ENCODE data around the gene NDRG4. TPM values are rescaled to one million over a fixed set of nuclear protein-coding genes. Genes with fewer than 3 reads are reported as not detected.
A peak's percentile ranks its signal among the peaks of the same experiment; 100 is the strongest.

NDRG4 gene
- total and polyA plus RNA-seq, 2 of the 13 experiments (the other 11 are each of a cell fraction or from before 2014, with no cell fraction given): 1.7 to 2.7 TPM

GRCh38 chr16:58543685-58544084 lies 43.7 kb downstream of the NDRG4 start:
- intact Hi-C loops (cut with micrococcal nuclease; ENCODE audit: unreplicated experiment): no loop called here
- H3K36me3 ChIP-seq (replicated peaks in 1 of 2; ENCODE audit: control insufficient read depth in 1 of 2, insufficient read depth in 2 of 2, low read length in 2 of 2): peaks cover 41 to 96% of the 10 kb centered on the region in 2 experiments

GRCh38 chr16:58548378-58548777 lies 48.4 kb downstream of the NDRG4 start:
- 92% methylated on average over 2 of the region's 2 CpGs for WGBS (ENCODE audit: low lambda C conversion rate)
- DNase-seq (ENCODE audit: low spot score) (no peak), ATAC-seq (no peak), FAIRE-seq (no peak)
- Histone ChIP-seq H3K4me3 (replicated peaks in 1 of 3; ENCODE audit: insufficient read depth in 1 of 3, low read depth in 2 of 3, low read length in 3 of 3) (no peak overlapping the region), H3K79me2 (ENCODE audit: insufficient read depth, low read length) (no peaks in the 10 kb centered on the region), H3K4me2 (ENCODE audit: low read depth, low read length) (no peak overlapping the region), H4K20me1 (ENCODE audit: insufficient read depth, low read length) (0 out of 2 replicates have a peak, but pooled peaks cover 3% of the 10 kb centered on the region), H3K4me1 (ENCODE audit: insufficient read depth, low read length) (no peaks in the 10 kb centered on the region), H3K9ac (ENCODE audit: insufficient read depth, low read depth, low read length) (no peak overlapping the region), H2AFZ (ENCODE audit: low read length) (no peak overlapping the region), H3K27ac (ENCODE audit: extremely low read length, insufficient read depth, low read length) (no peak overlapping the region), H3K9me3 (ENCODE audit: low read length) (no peaks in the 10 kb centered on the region), H3K27me3 (ENCODE audit: control insufficient read depth in 1 of 2, insufficient read depth in 2 of 2, low read length in 2 of 2) (no peaks in the 10 kb centered on the region), H3K36me3 (replicated peaks in 1 of 2; ENCODE audit: control insufficient read depth in 1 of 2, insufficient read depth in 2 of 2, low read length in 2 of 2) (peaks cover 35 to 97% of the 10 kb centered on the region in 2 experiments)
- ChIA-PET CTCF (ENCODE audit: low intra/inter-chr PET ratio, low total read pairs) (no interaction called here), POLR2A (interaction anchor here (0.8 kb wide), 1 partner anchor 9 kb away, joined by 4 read pairs; no protein-coding TSS in a partner anchor)
- in situ Hi-C loops (cut with HindIII; ENCODE audit: extremely low pct_ligation_motif_present, low pct_unique_long_range_greater_than_20kb): no loop called here
- TF ChIP-seq ATM (IDR thresholded peaks at IDR 0.05; ENCODE audit: borderline replicate concordance): no peak
- no peak for TF ChIP-seq HDAC6 (IDR thresholded peaks at IDR 0.05; ENCODE audit: low read depth, low read length)
- no peak for TF ChIP-seq ZNF296 (CRISPR knock-in tag; conservative IDR thresholded peaks at IDR 0.05)
- no peak for TF ChIP-seq ZNF605 (CRISPR knock-in tag; IDR thresholded peaks at IDR 0.05)
- no peak for TF ChIP-seq DZIP1 (CRISPR knock-in tag; IDR thresholded peaks at IDR 0.05)
- TF ChIP-seq SETDB1 (CRISPR knock-in tag; IDR thresholded peaks at IDR 0.05; ENCODE audit: borderline replicate concordance): no peak
- TF ChIP-seq EZH2 (conservative IDR thresholded peaks at IDR 0.05; ENCODE audit: low read depth, low read length): no peak
- no peak for TF ChIP-seq ZNF768 (CRISPR knock-in tag; IDR thresholded peaks at IDR 0.05)
- TF ChIP-seq, protein P1, sequence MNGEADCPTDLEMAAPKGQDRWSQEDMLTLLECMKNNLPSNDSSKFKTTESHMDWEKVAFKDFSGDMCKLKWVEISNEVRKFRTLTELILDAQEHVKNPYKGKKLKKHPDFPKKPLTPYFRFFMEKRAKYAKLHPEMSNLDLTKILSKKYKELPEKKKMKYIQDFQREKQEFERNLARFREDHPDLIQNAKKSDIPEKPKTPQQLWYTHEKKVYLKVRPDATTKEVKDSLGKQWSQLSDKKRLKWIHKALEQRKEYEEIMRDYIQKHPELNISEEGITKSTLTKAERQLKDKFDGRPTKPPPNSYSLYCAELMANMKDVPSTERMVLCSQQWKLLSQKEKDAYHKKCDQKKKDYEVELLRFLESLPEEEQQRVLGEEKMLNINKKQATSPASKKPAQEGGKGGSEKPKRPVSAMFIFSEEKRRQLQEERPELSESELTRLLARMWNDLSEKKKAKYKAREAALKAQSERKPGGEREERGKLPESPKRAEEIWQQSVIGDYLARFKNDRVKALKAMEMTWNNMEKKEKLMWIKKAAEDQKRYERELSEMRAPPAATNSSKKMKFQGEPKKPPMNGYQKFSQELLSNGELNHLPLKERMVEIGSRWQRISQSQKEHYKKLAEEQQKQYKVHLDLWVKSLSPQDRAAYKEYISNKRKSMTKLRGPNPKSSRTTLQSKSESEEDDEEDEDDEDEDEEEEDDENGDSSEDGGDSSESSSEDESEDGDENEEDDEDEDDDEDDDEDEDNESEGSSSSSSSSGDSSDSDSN (CRISPR knock-in tag; IDR thresholded peaks at IDR 0.05): no peak
- TF ChIP-seq NR2F1 (CRISPR knock-in tag; IDR thresholded peaks at IDR 0.05): no peak
- no peak for TF ChIP-seq ZMYM4 (CRISPR knock-in tag; IDR thresholded peaks at IDR 0.05)
- intact Hi-C loops (cut with micrococcal nuclease; ENCODE audit: unreplicated experiment): loop anchor here (5.0 kb wide), 1 partner anchor 34 kb away; no protein-coding TSS in a partner anchor
- no TSS peak for BruUV-seq (replicated peaks)

More at GRCh38 chr16:58543685-58544084, 43.7 kb downstream of the NDRG4 start:
- no peak overlapping the region for H2AFZ ChIP-seq (ENCODE audit: low read length)
- no peaks in the 10 kb centered on the region for H3K27me3 ChIP-seq (ENCODE audit: control insufficient read depth in 1 of 2, insufficient read depth in 2 of 2, low read length in 2 of 2)
- H3K4me1 ChIP-seq (ENCODE audit: insufficient read depth, low read length): no peaks in the 10 kb centered on the region
- DNase-seq (ENCODE audit: low spot score) (no peak), ATAC-seq (no peak), FAIRE-seq (no peak)
- BruUV-seq (replicated peaks): no TSS peak
- no peak overlapping the region for H3K9ac ChIP-seq (ENCODE audit: insufficient read depth, low read depth, low read length)
- H3K27ac ChIP-seq (ENCODE audit: extremely low read length, insufficient read depth, low read length): no peak overlapping the region
- ChIA-PET POLR2A (no interaction called here), CTCF (ENCODE audit: low intra/inter-chr PET ratio, low total read pairs) (no interaction called here)
- WGBS (ENCODE audit: low lambda C conversion rate): 97% methylated on average over 8 of the region's 8 CpGs
- H3K9me3 ChIP-seq (ENCODE audit: low read length): no peaks in the 10 kb centered on the region
- in situ Hi-C loops (cut with HindIII; ENCODE audit: extremely low pct_ligation_motif_present, low pct_unique_long_range_greater_than_20kb): no loop called here
- 0 out of 2 replicates have a peak, but pooled peaks cover 3% of the 10 kb centered on the region for H4K20me1 ChIP-seq (ENCODE audit: insufficient read depth, low read length)
- no peak overlapping the region for H3K4me2 ChIP-seq (ENCODE audit: low read depth, low read length)
- H3K4me3 ChIP-seq (replicated peaks in 1 of 3; ENCODE audit: insufficient read depth in 1 of 3, low read depth in 2 of 3, low read length in 3 of 3): no peak overlapping the region
- no peaks in the 10 kb centered on the region for H3K79me2 ChIP-seq (ENCODE audit: insufficient read depth, low read length)
- TF ChIP-seq ZNF691 (CRISPR knock-in tag; IDR thresholded peaks at IDR 0.05; ENCODE audit: borderline replicate concordance, low read depth) (no peak), RBM22 (optimal IDR thresholded peaks at IDR 0.05; ENCODE audit: low read length) (peak; percentile 83)
